GM18505 (cell line): Measurements from ENCODE around the gene NKPD1.

Experiments used
- ATAC-seq: cut with Tn5 transposase; IDR thresholded peaks from one replicate; pipeline ENCODE4 v1.9.1; 2021; ENCODE audit not compliant: unreplicated experiment
- POLR2A ChIP-seq: IDR thresholded peaks from 4 replicates; pipeline ENCODE4 v1.6.1; 2011; ENCODE audit warnings: borderline replicate concordance; ENCODE audit not compliant: insufficient read depth, insufficient read length; ENCODE audit errors: extremely low read depth

The NKPD1 gene

GRCh38 chr19:45179892-45180370 is 19.1 kb upstream of the NKPD1 start:
- ATAC-seq: no peak
- TF ChIP-seq POLR2A: no peak

GRCh38 chr19:45179072-45179891 is 18.5 kb upstream of the NKPD1 start:
- no peak for ATAC-seq
- peak; percentile 15 for TF ChIP-seq POLR2A

GRCh38 chr19:45178262-45179071 is 17.7 kb upstream of the NKPD1 start, which contains the start of gene BLOC1S3:
TSS of gene BLOC1S3 (plus strand) at chr19:45178784. CDS start at chr19:45179297, 513 bp downstream.
- peak; percentile 83 for TF ChIP-seq POLR2A
- peak; percentile 74 for ATAC-seq

- no peak for ATAC-seq
- peak; percentile 60 for TF ChIP-seq POLR2A
These were observed 17.1 kb upstream of the NKPD1 start, which contains the start of gene TRAPPC6A for GRCh38 chr19:45177817-45178261. TSS of gene TRAPPC6A (minus strand) at chr19:45178237. CDS start at chr19:45178218, 19 bp downstream.

GRCh38 chr19:45175515-45176345 is 14.9 kb upstream of the NKPD1 start:
- ATAC-seq: no peak
- TF ChIP-seq POLR2A: no peak

- TF ChIP-seq POLR2A: no peak
- no peak for ATAC-seq
These were observed 13.0 kb upstream of the NKPD1 start for GRCh38 chr19:45173816-45174215.

GRCh38 chr19:45172611-45173208 is 11.9 kb upstream of the NKPD1 start:
- no peak for ATAC-seq
- no peak for TF ChIP-seq POLR2A

GRCh38 chr19:45172173-45172572 is 11.4 kb upstream of the NKPD1 start:
- no peak for ATAC-seq
- no peak for TF ChIP-seq POLR2A

- ATAC-seq: no peak
- no peak for TF ChIP-seq POLR2A
These were observed 10.4 kb upstream of the NKPD1 start for GRCh38 chr19:45171211-45171623.

GRCh38 chr19:45170146-45171106 is 9.6 kb upstream of the NKPD1 start:
- no peak for TF ChIP-seq POLR2A
- no peak for ATAC-seq

- ATAC-seq: no peak
- TF ChIP-seq POLR2A: no peak
These were observed 8.8 kb upstream of the NKPD1 start for GRCh38 chr19:45169602-45170001.
